T-helper 2 cell treated with Interferon-gamma antibody and Interleukin-4, amounts not matched to agents 5 μg/mL and 100 μg/mL, for 36 hours (primary cell): ENCODE measurements around the gene TIGIT.

ENCODE experiments used
- DNase-seq: peaks from one replicate; pipeline ENCODE4 v3.0.0; 2021; ENCODE audit warnings: low spot score
- H3K27ac Mint-ChIP-seq: one replicate; pipeline ENCODE4 v1.8.0; 2021; ENCODE audit warnings: mild to moderate bottlenecking, mixed read lengths
- H3K27me3 Mint-ChIP-seq: one replicate; pipeline ENCODE4 v1.8.0; 2021; ENCODE audit warnings: low read depth, mixed read lengths
- H3K36me3 Mint-ChIP-seq: one replicate; pipeline ENCODE4 v1.8.0; 2021; ENCODE audit warnings: low read depth, mixed read lengths
- H3K4me1 Mint-ChIP-seq: one replicate; pipeline ENCODE4 v1.8.0; 2021; ENCODE audit warnings: low read depth, mixed read lengths
- H3K4me3 Mint-ChIP-seq: one replicate; pipeline ENCODE4 v1.8.0; 2022; ENCODE audit warnings: mild to moderate bottlenecking, moderate library complexity, mixed read lengths
- H3K9me3 Mint-ChIP-seq: one replicate; pipeline ENCODE4 v1.8.0; 2021; ENCODE audit warnings: mixed read lengths

TIGIT gene

GRCh38 chr3:114327665-114328064 is 33.8 kb downstream of the TIGIT start:
- peak overlapping the region; percentile 21 for H3K4me3 Mint-ChIP-seq
- H3K27ac Mint-ChIP-seq = peak overlapping the region; percentile 50

GRCh38 chr3:114328345-114328744 is 34.5 kb downstream of the TIGIT start:
- no peak for DNase-seq
- Mint-ChIP-seq H3K36me3 (peaks cover 3% of the 10 kb centered on the region), H3K27ac (peak overlapping the region; percentile 68), H3K27me3 (no peaks in the 10 kb centered on the region), H3K4me1 (peaks cover 36% of the 10 kb centered on the region), H3K9me3 (no peaks in the 10 kb centered on the region), H3K4me3 (peak overlapping the region; percentile 60)

More at GRCh38 chr3:114327665-114328064, 33.8 kb downstream of the TIGIT start:
- Mint-ChIP-seq H3K36me3 (peaks cover 3% of the 10 kb centered on the region), H3K9me3 (no peaks in the 10 kb centered on the region), H3K4me1 (peaks cover 41% of the 10 kb centered on the region), H3K27me3 (no peaks in the 10 kb centered on the region)
- no peak for DNase-seq

- Mint-ChIP-seq H3K36me3 (peaks cover 3% of the 10 kb centered on the region), H3K27ac (no peak overlapping the region)
Observed at GRCh38 chr3:114329823-114330222, 36.0 kb downstream of the TIGIT start.

DNA sequence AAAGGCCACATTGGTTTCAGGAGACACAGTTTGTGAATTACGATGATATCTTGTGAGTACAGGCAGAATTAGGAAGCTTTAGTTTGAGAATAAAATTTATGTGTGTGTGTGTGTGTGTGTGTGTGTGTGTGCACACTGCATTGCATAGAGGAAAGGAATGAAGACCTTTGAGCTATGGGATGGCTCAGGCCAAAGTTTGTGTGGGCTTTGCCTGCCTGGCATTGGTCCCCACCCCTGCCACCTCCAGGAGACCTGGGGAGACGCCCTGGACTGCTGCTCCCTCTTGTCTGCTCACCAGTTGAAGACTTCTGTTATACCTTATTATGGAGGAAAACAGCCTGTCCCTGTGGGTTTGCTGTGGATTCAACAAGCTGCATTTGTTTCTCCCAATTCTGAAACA is 37.2 kb downstream of the TIGIT start:
- H3K4me3 Mint-ChIP-seq = no peak overlapping the region
- H3K9me3 Mint-ChIP-seq = no peaks in the 10 kb centered on the region
- H3K36me3 Mint-ChIP-seq = peaks cover 3% of the 10 kb centered on the region
- DNase-seq = no peak
- peaks cover 29% of the 10 kb centered on the region for H3K4me1 Mint-ChIP-seq
- H3K27me3 Mint-ChIP-seq = no peaks in the 10 kb centered on the region
- H3K27ac Mint-ChIP-seq = no peak overlapping the region

More at GRCh38 chr3:114329823-114330222, 36.0 kb downstream of the TIGIT start:
- H3K4me1 Mint-ChIP-seq = peaks cover 29% of the 10 kb centered on the region
- no peaks in the 10 kb centered on the region for H3K27me3 Mint-ChIP-seq
- no peak overlapping the region for H3K4me3 Mint-ChIP-seq
- no peaks in the 10 kb centered on the region for H3K9me3 Mint-ChIP-seq
- DNase-seq = no peak

DNA sequence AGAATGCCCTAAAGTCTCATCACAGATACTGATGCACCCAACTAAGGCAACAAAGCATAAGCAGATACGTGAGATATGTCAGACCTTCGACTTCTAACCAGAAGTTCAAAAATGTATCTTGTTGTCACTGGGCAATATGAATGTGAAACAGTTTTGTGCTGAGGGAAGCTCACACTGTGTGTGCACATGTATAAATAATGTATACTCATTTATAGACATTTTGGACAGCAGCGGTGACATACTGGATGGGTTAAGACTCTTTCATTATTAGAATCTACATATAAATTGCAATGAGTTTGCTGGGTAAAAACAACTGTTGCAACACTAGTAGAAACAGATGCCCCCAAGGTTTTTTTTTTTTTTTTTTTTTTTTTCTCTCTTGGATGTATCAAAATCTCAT is 37.9 kb downstream of the TIGIT start:
- H3K36me3 Mint-ChIP-seq = peaks cover 4% of the 10 kb centered on the region
- H3K9me3 Mint-ChIP-seq = no peaks in the 10 kb centered on the region
- peaks cover 31% of the 10 kb centered on the region for H3K4me1 Mint-ChIP-seq
- no peak for DNase-seq
- H3K27ac Mint-ChIP-seq = no peak overlapping the region
- no peaks in the 10 kb centered on the region for H3K27me3 Mint-ChIP-seq
- H3K4me3 Mint-ChIP-seq = no peak overlapping the region

- Mint-ChIP-seq H3K4me1 (peaks cover 25% of the 10 kb centered on the region), H3K27ac (peak overlapping the region; percentile 32), H3K9me3 (no peaks in the 10 kb centered on the region), H3K27me3 (no peaks in the 10 kb centered on the region), H3K36me3 (peaks cover 5% of the 10 kb centered on the region), H3K4me3 (no peak overlapping the region)
- DNase-seq = no peak
Observed at GRCh38 chr3:114332342-114333179, 38.7 kb downstream of the TIGIT start.

DNA sequence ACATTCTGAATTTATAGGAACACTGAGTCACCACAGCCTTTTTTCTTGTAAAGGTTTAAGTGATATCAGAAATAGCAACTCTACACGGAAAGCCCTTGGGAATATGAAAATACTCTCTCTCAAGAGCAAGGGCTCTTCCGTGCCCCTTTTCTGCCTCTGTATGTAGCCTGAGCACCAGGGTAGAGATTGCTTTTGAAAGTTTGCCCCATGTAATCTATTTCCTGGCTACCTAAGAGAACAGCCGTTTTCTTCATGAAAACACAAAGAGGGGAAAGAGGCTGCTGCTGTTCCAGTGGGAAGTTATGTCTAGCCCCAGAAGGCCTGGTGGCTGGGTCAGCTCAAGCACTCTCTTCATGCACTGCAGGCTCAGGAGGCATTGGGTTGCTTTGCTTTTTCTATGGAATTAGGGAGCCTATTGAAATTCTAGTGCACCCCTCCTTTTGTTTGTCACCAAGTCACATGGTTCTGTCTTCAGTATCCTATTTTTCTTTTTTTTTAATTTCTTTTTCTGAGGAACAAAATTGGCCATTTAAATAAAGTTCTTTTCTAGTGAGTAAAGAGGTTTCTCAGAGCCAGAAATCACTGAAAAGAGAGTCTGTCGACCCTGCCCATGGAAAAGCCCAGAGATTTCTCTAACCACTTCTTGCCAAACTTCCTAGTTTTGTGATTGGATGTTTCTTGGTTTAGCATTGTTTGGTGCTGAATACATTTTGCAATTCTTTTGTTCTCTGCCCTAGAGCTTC is 39.5 kb downstream of the TIGIT start:
- peaks cover 5% of the 10 kb centered on the region for H3K36me3 Mint-ChIP-seq
- no peaks in the 10 kb centered on the region for H3K27me3 Mint-ChIP-seq
- no peaks in the 10 kb centered on the region for H3K9me3 Mint-ChIP-seq
- no peak for DNase-seq
- no peak overlapping the region for H3K27ac Mint-ChIP-seq
- no peak overlapping the region for H3K4me3 Mint-ChIP-seq
- H3K4me1 Mint-ChIP-seq = peaks cover 24% of the 10 kb centered on the region

- peaks cover 3% of the 10 kb centered on the region for H3K9me3 Mint-ChIP-seq
- H3K27ac Mint-ChIP-seq = no peak overlapping the region
- no peaks in the 10 kb centered on the region for H3K27me3 Mint-ChIP-seq
- peaks cover 7% of the 10 kb centered on the region for H3K36me3 Mint-ChIP-seq
- no peak overlapping the region for H3K4me3 Mint-ChIP-seq
- DNase-seq = no peak
- H3K4me1 Mint-ChIP-seq = peaks cover 21% of the 10 kb centered on the region
Observed at GRCh38 chr3:114333923-114334240, 40.1 kb downstream of the TIGIT start.

- Mint-ChIP-seq H3K27me3 (no peaks in the 10 kb centered on the region), H3K9me3 (peaks cover 3% of the 10 kb centered on the region), H3K4me1 (peaks cover 19% of the 10 kb centered on the region), H3K4me3 (no peak overlapping the region), H3K27ac (no peak overlapping the region), H3K36me3 (peaks cover 4% of the 10 kb centered on the region)
- DNase-seq = no peak
Observed at GRCh38 chr3:114336122-114336697, 42.4 kb downstream of the TIGIT start.

- H3K36me3 Mint-ChIP-seq = peaks cover 4% of the 10 kb centered on the region
- H3K4me1 Mint-ChIP-seq = peaks cover 19% of the 10 kb centered on the region
- H3K27ac Mint-ChIP-seq = no peak overlapping the region
- H3K9me3 Mint-ChIP-seq = peaks cover 3% of the 10 kb centered on the region
- no peaks in the 10 kb centered on the region for H3K27me3 Mint-ChIP-seq
- H3K4me3 Mint-ChIP-seq = no peak overlapping the region
- DNase-seq = no peak
Observed at GRCh38 chr3:114336857-114337256, 43.0 kb downstream of the TIGIT start.

GRCh38 chr3:114338651-114339357 is 45.0 kb downstream of the TIGIT start:
- DNase-seq = no peak
- Mint-ChIP-seq H3K4me1 (peaks cover 13% of the 10 kb centered on the region), H3K4me3 (no peak overlapping the region), H3K27me3 (no peaks in the 10 kb centered on the region), H3K27ac (peak overlapping the region; percentile 66), H3K9me3 (peaks cover 3% of the 10 kb centered on the region), H3K36me3 (peaks cover 4% of the 10 kb centered on the region)

- no peak overlapping the region for H3K4me3 Mint-ChIP-seq
- no peaks in the 10 kb centered on the region for H3K27me3 Mint-ChIP-seq
- H3K9me3 Mint-ChIP-seq = no peaks in the 10 kb centered on the region
- H3K27ac Mint-ChIP-seq = no peak overlapping the region
- DNase-seq = no peak
- H3K4me1 Mint-ChIP-seq = peaks cover 4% of the 10 kb centered on the region
- no peaks in the 10 kb centered on the region for H3K36me3 Mint-ChIP-seq
Observed at GRCh38 chr3:114344492-114344891, 50.7 kb downstream of the TIGIT start.

- no peaks in the 10 kb centered on the region for H3K9me3 Mint-ChIP-seq
- DNase-seq = no peak
- no peaks in the 10 kb centered on the region for H3K27me3 Mint-ChIP-seq
- H3K27ac Mint-ChIP-seq = no peak overlapping the region
- H3K36me3 Mint-ChIP-seq = no peaks in the 10 kb centered on the region
- H3K4me3 Mint-ChIP-seq = no peak overlapping the region
- peaks cover 3% of the 10 kb centered on the region for H3K4me1 Mint-ChIP-seq
Observed at GRCh38 chr3:114350271-114350670, 56.4 kb downstream of the TIGIT start.

DNA sequence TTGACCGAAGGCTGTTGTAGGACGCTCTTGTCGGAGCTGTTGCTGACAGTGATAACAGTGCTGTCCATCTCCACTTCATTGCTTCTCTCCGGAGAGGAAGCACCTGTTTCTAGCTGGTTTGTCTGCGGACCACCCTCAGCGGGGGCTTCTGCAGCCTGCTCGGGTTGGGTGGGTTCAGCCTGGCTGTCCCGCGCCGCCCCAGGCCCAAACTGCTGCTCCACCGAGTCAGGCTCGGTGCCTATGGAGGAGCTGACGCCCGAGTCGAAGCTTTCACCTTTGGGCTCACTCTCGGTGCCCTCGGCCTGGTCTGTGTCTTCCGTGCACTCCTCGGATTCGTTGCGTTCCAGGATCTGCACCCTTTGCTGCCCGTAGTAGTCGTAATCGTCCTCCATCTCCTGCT is 56.9 kb downstream of the TIGIT start:
- H3K9me3 Mint-ChIP-seq = no peaks in the 10 kb centered on the region
- H3K4me1 Mint-ChIP-seq = peaks cover 2% of the 10 kb centered on the region
- H3K27me3 Mint-ChIP-seq = no peaks in the 10 kb centered on the region
- no peak overlapping the region for H3K4me3 Mint-ChIP-seq
- H3K36me3 Mint-ChIP-seq = no peaks in the 10 kb centered on the region
- H3K27ac Mint-ChIP-seq = no peak overlapping the region
- DNase-seq = no peak
